NCI-H187 (cell line): ENCODE data around the gene CST9L.
"Not testable (repeated sequence)": the region's sequence is repeated elsewhere in the genome, so short reads cannot be mapped to it uniquely, and the experiment has no call there.

Experiments
- DNase-seq, 2 experiments: peaks; one replicate each; lab custom pipeline; 2025; lab: John Stamatoyannopoulos, UW

The CST9L gene

GRCh38 chr20:23586735-23587525 is 18.6 kb upstream of the CST9L start:
- DNase-seq: no peak

- no peak for DNase-seq
Observed at GRCh38 chr20:23585808-23586734, 17.8 kb upstream of the CST9L start.

GRCh38 chr20:23585449-23585807 is 17.1 kb upstream of the CST9L start:
- DNase-seq: no peak

- DNase-seq: no peak
Observed at GRCh38 chr20:23584434-23585199, 16.3 kb upstream of the CST9L start.

GRCh38 chr20:23583526-23583925 is 15.2 kb upstream of the CST9L start:
- no peak for DNase-seq

GRCh38 chr20:23582293-23582692 is 14.0 kb upstream of the CST9L start:
- DNase-seq: no peak

- not testable (repeated sequence) for DNase-seq
Observed at GRCh38 chr20:23581833-23582232, 13.5 kb upstream of the CST9L start.

- no peak for DNase-seq
Observed at GRCh38 chr20:23574977-23575376, 6.7 kb upstream of the CST9L start.

GRCh38 chr20:23570178-23570760 is 2.0 kb upstream of the CST9L start:
- no peak for DNase-seq

GRCh38 chr20:23569570-23569969 is 1.3 kb upstream of the CST9L start:
- no peak for DNase-seq

GRCh38 chr20:23568971-23569330 is 667 bp upstream of the CST9L start:
- no peak for DNase-seq

- no peak for DNase-seq
Observed at GRCh38 chr20:23566199-23566932, 1.9 kb downstream of the CST9L start.

- no peak for DNase-seq
Observed at GRCh38 chr20:23565503-23566045, 2.7 kb downstream of the CST9L start.

- DNase-seq: no peak
Observed at GRCh38 chr20:23564927-23565326, 3.4 kb downstream of the CST9L start.

- DNase-seq: no peak
Observed at GRCh38 chr20:23562721-23563342, 5.5 kb downstream of the CST9L start.

GRCh38 chr20:23554401-23554800 is 13.9 kb downstream of the CST9L start:
- DNase-seq: no peak

GRCh38 chr20:23551786-23552185 is 16.5 kb downstream of the CST9L start:
- no peak for DNase-seq

GRCh38 chr20:23551383-23551782 is 16.9 kb downstream of the CST9L start:
- DNase-seq: no peak

- no peak for DNase-seq
Observed at GRCh38 chr20:23550227-23550626, 18.1 kb downstream of the CST9L start.

- no peak for DNase-seq
Observed at GRCh38 chr20:23548408-23548807, 19.9 kb downstream of the CST9L start.

- no peak for DNase-seq
Observed at GRCh38 chr20:23547613-23548012, 20.7 kb downstream of the CST9L start.
